HG03196 (cell line): ENCODE measurements around the gene KCTD3.

Source experiments
- ATAC-seq: cut with Tn5 transposase; IDR thresholded peaks from one replicate; pipeline ENCODE4 v1.9.1; 2021; ENCODE audit not compliant: unreplicated experiment

The KCTD3 gene

GRCh38 chr1:215650446-215651149, 83.5 kb downstream of the KCTD3 start:
- no peak for ATAC-seq

- no peak for ATAC-seq
These were observed 84.8 kb downstream of the KCTD3 start for GRCh38 chr1:215651867-215652266.

- no peak for ATAC-seq
These were observed 85.3 kb downstream of the KCTD3 start for GRCh38 chr1:215652371-215652770.

- no peak for ATAC-seq
These were observed 89.9 kb downstream of the KCTD3 start for GRCh38 chr1:215657047-215657446.

GRCh38 chr1:215660259-215660658, 93.2 kb downstream of the KCTD3 start:
- no peak for ATAC-seq

- no peak for ATAC-seq
These were observed 93.9 kb downstream of the KCTD3 start for GRCh38 chr1:215661033-215661432.

- ATAC-seq, result no peak
These were observed 98.1 kb downstream of the KCTD3 start for GRCh38 chr1:215665215-215665614.

GRCh38 chr1:215667761-215668160, 100.7 kb downstream of the KCTD3 start:
- ATAC-seq, result no peak

- ATAC-seq, result no peak
These were observed 102.8 kb downstream of the KCTD3 start for GRCh38 chr1:215669806-215670491.
